Measurements from ENCODE around the gene CAMK1D.

GRCh38 chr10:12542133-12542670 is 192.9 kb downstream of the CAMK1D start:
- no peak for TF ChIP-seq GATA2 (IDR thresholded peaks at IDR 0.05; ENCODE audit: low read depth, low read length)
- TF ChIP-seq GATA3 (IDR thresholded peaks at IDR 0.05; ENCODE audit: low read depth, low read length): no peak
